Activated CD4-positive, CD25-positive, alpha-beta regulatory T cell treated with anti-CD3 and anti-CD28 coated beads, Interleukin-2, amount 50 U/mL, for 24 hours (primary cell): ENCODE data around the gene TEX53.

ENCODE experiments used
- ATAC-seq, 2 donors: fragments of 150-1000 bp; cut with Tn5 transposase; one replicate each; pipeline ENCODE4 v1.10.0; 2021; ENCODE audit warnings: mild to moderate bottlenecking in 1 of 2, moderate library complexity in 1 of 2

Gene TEX53

DNA sequence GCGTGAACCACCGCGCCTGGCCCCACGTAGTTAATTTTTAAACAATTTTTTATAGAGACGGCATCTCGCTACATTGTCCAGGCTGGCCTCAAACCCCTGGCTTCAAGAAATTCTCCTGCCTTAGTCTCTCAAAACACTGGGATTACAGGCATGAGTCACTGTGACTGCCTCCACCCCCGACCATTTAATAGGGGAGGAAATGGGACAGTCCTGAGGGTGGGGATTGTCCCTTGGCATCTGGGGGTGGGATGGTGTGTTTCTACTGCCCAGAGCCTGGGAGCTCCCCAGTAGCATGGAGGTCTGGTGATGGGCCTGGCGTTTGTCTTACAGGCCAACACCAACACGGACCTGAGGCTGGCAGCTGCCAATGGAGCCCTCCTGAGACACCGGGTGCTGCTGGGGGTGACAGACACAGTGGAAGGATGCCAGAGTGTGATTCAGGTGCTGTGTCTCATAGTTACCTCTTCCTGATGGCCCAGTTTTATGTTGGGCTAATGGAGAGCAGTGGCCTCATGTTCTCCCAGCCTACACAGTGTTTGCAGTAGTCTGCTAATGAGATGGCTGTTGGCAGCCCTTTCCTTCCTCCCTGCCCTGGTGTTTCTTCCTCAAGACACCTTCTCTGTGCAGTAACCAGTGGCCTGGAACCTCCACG, 24.0 kb downstream of the TEX53 start:
- ATAC-seq: no peak

DNA sequence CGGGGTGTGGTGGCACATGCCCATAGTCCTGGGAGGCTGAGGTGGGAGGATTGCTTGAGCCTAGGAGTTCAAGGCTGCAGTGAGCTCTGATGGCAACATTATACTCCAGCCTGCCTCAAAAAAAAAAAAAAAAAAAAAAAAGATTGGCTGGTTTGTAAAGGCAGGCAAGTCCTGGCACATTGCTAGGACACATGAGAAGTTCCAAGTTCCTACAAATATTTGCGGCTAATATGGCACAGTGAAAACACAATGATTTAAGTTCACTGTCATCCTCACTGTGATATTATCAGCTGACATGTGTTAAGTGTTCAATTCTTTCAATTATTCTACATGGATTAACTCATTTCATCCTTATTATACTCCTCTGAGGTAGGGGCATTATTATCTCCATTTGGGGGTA, 26.4 kb downstream of the TEX53 start:
- no peak for ATAC-seq

DNA sequence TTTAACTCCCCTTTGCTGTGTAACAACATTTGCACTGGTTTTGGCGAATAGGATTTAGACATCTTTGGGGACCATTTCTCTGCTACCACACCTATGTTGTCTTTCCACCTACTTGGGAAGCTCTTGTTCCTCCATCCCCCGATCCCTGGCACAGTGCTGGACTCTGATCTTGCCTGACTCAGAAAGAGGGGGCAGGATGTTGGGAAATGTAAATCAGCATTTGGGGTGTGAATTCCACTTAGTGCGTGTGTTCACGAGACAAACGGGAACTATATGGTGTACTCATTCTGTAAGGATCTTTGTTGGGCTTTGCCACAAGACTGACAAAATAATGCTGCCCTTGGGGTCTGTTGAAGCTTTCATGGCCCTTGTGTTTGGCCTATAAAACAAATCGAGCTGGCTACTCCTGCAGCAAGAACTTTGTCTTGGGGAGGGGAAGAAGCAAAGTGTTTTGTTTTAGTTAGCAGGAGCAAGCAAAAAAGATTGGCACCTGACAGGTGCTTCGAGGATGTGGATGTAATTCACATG, 28.0 kb downstream of the TEX53 start:
- ATAC-seq: no peak

DNA sequence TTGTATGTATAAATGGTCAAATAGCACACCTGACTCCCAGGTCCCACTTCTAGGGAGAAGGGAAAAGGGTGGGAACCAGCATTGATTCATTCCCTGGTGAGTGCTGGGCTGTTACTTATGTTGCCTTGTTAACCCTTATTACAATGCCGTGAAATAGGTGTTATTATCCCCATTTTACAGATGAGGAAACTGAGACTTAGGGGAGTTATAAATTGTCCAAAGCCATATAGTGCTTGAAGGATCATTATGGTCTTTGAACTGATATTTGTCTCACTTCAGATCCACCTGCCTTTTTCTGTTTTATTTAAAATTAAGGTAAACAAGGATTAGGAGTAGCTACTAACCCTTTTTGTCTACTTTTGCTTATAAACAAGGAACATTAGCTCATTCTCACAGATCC, 30.1 kb downstream of the TEX53 start:
- no peak for ATAC-seq

DNA sequence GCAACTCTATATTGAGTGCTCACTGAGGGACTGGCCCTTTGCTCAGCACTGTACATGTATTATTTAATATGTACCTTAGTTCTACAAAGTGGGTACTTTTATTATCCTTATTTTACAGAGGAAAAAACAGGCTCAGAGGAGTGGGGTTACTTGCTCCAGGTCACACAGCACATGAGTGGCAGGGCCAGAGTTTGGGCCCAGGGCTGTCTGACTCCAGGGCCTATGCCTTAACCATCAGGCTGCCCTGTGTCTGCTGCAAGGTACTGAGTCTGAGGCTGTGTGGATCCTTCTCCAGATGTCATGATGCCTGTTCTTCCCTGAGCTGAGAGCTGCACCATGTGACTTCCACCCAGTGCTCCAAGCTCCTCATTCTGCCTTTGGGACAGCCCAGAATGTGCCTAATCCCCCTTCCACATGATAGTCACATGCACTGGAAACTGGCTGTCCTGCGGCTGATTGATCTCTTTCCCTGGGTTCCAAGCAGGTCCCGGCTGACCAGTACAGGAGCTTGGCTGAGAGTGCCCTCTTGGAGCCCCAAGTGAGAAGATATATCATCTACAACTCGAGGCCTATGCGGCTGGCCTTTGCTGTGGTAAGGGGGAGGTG, 31.1 kb downstream of the TEX53 start:
- ATAC-seq: no peak

DNA sequence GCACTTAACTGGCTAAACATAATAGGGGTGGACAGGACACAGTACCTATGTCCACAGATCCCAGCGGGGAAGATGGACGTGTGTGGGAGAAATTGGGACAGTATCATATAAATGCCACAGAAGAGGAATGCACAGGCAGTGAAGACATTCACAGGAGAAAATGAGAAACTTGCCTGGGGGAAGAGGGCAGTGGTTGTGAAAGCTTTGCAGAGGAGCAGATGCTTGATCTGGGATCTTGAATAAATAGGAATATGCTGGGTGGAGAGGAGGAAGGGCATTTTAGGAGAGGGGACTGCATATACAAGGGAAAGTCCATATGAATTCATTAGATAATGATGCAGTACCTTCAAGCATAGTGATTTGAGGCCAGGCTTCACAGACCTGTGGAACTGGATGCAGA, 32.9 kb downstream of the TEX53 start:
- no peak for ATAC-seq

DNA sequence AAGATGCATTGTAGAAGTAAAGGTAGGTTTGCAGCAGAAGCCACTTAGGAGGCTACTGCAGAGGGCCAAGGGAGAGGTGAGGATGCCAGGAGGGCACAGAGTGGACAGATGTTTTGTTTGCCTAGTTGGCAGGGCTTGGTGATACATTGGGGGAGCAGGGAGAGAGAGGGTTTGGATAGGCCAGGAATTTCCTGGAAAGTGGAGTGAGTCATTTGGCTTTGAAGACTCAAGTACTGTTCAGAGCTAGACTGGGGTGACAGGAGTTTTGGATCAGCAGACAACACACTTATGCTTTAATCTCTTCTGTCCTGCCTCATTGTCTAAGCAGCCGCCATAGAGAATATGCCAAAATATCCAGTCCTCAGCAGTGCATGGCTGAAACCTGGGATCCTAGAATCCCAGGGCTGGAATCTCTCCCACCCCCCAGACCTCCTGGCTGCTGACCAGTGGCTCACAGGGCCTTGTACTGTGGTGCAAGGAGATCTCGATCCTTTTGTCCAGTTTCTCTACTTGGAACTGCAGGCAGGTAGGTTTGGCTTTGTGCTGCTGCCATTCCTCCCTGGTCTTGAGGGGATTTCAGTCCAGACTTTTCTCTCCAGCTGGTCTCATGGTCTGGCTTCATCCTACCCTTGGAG, 35.5 kb downstream of the TEX53 start:
- ATAC-seq: no peak

DNA sequence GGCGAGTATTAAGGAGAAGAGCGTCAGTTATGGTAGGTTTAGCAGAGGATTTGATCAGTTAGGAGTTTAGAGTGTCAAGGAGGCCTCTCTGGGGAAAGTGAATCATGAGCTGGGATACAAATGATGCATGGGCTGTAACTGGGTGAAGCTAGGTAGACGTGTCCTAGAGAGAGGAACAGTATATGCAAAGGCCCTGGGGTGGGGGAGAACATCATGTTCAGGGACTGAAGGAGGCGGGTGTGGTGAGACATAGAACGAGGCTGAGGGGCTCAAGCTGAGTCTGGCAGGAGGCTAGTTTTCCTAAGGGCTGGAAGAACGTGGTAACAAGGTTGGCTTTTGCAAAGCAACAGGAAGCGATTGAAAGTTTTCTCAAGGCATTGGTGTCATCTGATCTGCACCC, 36.0 kb downstream of the TEX53 start:
- ATAC-seq: no peak

DNA sequence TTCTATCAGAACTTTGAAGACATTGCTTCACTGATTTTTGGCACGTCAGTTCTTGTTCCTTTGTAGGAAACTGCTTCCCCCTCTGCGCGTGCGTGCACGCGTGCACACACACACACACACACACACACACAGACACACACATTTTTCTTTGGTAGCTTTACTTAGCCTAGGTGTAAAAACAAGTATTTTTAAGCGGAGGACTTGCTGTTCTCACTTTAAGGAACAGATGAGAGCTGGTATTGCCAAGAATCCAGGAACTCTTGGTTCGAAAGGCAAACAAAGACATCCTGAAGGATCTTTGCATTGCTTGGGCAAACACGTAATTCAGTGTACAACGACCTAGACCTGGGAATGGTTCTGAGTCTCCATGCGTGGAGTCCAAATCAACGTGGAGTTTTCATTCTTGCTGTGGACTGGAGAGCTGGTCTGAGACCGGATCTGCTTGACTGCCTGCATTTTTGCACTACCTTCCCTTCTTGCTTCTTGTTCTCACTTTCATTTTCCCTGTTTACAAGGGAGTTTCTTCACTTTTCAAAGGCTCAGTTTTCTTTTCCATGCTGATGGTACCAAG, 38.3 kb downstream of the TEX53 start:
- ATAC-seq: no peak

DNA sequence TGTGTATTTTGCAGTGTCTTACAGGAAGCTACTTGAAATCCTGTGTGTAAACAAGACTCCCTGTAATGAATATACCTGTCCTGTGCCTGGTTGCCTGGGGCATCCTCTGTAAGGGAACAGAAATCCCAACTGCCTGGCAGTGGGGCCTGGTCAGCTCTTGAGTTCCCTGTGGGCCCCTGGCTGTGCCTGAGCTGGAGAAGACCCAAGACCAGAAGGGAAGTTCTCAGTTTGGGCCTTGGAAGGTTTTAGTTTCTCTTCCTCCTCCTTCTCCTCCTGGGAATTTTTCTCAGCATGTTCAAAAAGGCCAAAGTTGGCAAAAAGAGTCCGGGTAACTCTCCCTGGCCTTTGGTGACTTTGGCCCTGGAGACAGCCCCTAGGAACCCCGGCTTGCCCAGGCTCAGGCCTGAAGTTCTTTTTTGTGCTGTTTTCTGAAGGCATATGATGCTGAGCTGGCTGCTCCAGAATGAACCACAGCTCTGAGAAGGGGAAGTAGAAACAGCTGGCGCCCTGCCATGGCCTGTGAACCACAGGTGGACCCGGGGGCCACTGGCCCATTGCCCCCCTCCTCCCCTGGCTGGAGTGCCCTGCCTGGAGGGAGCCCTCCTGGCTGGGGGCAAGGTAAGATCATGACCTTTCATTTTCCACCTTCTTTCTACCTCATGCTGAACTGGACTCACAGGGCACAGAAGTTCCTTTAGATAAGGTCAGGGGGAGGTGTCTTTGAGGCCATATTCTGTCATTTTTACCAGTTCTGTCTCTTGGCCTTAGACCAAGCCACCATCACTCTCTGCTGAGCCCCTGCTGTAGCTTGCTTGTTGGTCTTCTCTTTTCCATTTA, 40.7 kb downstream of the TEX53 start:
- no peak for ATAC-seq

DNA sequence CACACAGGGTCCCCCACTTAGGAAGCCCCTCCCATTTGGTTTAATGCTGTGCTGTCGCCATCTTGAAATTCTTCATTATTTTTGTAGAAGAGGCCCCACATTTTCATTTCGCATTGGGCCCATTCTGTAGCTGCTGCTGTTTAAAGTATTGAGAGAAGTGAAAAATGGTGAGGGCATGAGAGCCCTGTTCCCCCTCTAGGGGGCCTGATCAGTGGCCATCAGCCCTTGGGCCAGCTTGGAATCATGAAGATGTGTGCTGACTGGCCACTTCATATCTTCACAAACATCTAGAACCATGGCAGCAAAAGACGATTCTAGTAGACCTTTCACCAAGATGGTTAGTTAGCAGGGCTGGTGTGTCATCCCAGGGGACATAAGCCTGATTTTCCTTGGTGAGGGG, 43.2 kb downstream of the TEX53 start:
- ATAC-seq: no peak

DNA sequence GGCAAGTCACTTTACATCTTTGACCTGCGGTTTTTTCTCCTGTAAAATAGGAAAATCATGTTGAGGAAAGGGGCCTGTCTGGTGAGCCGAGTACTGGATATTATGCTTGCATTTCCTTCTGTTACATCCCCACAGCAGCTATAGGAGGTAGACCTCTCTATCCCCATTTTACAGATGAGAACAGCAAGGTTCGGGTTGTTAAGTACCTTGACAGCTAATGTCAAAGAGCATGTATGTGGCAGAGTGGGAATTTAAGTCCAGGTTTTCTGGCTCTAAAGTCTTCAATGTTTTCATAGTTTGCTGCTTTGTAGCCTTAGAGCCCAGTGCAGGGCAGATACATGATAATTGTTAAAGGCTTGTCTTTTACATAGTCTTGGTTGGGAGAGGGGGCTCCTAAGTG, 43.7 kb downstream of the TEX53 start:
- ATAC-seq: no peak

DNA sequence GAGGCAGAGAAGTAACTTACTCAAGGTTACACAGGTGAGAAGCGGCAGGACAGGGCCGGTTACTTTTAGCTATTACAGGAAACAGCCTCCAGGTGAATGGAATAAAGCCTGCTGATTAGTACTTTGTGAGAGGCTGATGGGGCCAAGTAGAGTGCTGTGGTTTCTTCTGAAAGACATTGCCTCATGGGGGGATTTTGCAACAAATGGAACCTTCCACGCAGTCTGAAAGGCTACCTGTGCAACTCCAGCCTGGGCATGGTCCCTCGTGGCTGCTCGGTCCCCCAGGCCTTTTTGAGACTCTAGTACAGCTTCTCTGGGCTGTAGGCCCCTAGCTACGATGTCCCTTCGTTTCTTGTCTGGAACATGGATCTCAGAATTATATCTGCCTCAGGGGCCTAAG, 44.5 kb downstream of the TEX53 start:
- ATAC-seq: peak in 1 of 2 donors; percentile 8

DNA sequence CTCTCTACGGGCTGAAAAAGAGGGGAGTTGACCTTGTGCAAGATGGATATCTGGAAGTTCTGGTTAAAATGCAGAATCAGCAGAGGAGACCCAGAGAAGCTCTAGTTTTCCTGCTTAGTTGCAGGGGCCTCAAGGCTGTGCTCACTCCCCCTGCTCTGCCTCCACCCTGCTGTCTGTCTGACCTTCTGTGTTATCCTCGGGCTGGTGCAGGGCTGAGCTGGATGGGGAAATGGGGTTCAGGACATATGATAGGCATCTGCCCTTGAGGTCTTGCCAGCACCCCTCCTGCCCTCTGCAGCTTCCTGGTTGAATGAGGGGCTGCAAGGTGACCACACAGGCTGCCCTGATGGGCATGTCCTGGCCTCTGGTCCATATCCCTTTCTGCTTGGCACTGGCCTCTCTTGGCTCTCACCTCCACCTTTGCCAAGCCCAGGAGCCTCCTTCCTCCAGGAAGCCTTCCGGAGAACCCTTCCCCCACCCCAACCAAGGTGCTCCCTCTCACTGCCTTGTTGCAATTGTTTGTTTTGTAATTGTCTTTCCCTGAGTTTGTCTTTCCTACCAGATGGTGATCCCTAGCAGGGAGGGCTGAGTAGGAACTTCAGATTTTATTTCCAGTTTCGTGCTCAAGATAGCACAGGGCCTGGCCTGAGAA, 45.2 kb downstream of the TEX53 start:
- no peak for ATAC-seq

DNA sequence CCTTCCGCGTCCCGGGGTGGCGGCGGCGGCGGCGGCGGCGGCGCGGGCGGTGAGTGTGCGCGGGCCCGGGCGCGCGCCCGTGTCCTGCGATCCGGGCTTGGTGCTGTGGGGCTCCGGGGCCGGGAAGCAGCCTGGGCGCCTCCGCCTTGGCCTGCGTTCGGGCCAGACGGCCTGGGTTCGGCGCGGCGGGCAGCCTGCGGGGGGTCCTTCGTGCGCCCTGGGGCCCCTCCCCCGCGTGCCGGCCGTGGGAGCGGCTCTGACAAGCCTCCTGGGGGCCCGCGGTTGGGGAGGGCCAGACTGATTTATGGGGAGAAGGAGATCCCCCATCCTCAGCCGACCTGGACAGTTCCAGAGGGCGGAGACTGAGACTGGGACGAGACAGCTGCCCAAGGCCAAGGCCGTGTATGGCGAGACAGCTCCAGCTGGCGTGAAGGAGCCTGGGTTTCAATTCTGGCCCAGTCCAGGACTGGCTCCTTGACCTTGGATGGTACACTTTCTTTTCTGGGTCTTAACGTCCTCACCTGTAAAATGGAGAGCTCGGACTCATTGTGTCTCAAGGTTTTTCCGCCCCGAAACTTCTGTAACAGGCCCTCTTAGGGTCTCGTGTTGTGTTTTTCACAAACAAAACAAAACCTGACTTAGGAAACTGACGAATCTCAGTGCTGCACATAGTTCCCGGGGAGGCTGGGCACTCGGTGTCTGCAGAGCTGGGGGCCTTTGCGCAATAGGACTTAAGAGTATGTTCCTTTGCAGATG, 45.9 kb downstream of the TEX53 start:
- peak; percentile 56 to 66 for ATAC-seq

DNA sequence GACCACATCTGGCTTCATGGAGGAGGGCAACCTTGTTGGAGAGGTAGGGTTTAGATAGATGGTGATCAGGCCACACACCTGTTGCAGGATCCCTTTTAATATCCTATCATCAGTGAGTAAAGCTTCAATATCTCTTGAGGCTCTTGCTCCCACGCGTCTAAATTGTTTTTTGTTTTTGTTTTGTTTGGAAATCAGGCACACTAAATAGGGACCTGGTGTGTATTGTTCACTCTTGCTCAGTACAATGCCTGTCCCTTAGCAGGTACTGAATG, 49.1 kb downstream of the TEX53 start:
- no peak for ATAC-seq

DNA sequence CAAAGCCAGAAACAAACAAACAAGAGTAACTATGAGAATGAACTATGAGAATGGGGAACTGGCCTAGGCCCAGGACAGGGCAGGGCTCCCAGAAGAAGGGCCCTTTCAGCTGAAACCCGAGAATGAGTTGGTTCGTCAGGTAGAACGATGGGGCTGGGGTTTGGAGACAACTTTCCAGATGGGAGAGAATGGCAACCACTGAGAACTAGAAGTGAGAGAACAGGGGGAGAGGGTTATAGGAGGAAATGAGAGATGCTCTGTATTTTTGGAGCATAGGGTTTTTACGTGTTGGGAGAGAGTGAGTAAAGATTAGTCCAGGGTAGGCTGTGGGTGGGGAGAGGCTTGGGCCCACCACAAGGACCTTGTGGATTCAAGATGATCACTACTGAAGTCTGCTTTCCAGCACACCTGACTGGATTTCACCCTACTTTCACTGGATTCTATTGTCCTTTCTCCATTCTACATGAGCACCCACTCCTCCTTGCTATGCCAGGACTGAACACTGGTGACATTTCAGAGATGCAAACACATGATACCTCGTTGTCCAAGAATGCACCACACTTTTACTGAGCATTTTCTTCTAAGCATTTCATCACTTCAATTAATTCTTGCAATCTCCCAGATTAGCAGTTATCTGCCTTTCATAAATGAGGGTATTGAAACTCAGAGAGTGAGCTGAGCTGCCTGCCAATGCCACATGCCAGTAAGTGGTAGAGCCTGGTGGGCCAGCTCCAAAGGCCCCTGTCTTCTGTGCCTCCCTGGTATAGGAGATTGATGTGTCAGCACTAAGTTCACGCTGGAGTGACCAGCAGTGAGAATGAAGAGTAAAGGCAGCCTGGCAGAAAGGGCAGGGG, 49.7 kb downstream of the TEX53 start:
- no peak for ATAC-seq

DNA sequence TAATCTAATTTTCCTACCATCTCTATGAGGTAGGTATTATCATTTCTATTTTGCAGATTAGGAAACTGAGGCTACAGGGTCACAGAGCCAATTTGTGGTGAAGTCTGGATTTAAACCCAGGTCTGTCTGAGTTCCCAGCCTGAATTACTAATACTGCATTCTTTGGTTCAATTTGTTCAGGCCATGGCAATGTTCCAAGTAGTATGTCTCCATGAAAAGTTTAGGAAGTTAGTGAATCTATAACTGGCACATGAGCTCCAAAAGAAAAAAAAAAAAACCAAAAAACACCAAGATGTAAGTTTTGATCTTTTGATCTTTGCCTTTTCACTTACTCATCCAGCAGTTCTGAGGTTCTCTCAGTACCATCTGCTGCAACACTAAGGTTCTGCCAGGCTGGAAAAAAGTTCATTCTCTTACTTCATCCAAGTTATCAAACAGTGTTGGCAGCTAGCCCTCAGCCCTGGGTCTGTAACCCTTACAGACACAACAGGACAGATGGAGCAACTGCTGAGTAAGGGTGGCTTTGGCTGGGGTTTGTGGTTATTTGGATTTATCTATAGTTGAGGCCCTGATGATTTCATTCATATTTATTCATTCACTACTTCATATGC, 50.9 kb downstream of the TEX53 start:
- ATAC-seq: no peak
